ENCODE measurements around the gene ADAD2. TPM values are rescaled to one million over a fixed set of nuclear protein-coding genes. Genes with fewer than 3 reads are reported as not detected.

The ADAD2 gene
- total and polyA plus RNA-seq, 10 of the 15 experiments (the other 5 are each of a cell fraction or from before 2014, with no cell fraction given), result 0.44 to 0.68 (median 0.51) TPM; not detected in 7

DNA sequence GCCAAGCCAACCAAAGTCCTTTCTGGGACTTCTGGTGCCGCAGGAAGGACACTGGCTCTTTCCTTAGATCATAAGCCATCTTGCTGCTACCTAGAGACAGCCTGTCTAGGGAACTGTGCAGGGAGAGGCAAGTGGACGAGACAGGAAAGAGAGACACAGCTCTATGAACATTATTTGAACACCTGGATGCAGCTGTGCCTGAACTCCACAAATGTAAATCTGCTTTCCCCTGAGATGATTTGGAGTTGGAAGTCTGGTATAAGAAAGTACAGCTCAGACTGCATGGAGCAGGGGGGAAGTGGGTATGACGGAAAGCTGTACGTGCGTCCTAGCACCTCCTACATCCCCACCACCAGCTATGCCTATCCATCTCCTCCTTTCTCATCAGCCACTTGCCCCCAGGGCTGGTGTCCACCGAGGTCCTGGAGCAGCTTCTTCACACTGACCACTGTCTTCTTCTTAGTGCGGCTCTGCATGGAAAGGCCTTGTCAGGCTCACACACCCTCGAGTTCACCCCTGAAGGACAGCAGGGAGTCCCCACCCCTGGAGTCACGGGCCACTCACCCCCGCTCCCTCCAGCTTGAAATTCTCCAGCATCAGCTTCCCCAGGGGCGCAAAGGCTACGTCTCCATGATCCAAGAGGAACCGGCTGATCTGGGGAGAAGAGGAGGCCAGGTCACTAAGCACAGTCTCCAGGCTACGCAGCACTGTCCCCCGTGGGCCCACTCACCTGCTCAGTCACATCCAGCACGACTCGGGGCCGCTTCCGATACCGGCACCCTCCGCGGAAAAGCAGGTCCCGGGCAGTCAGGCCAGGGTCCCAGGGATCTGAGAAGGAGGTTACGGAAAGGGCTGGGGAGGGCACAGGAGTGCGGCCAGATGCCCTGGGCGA, 8.0 kb upstream of the ADAD2 start (continued):
- TF ChIP-seq ZBTB40 (IDR thresholded peaks at IDR 0.05; ENCODE audit: borderline replicate concordance) (no peak), STAT3 (IDR thresholded peaks at IDR 0.05; ENCODE audit: low read depth, low read length) (no peak), MAX (IDR thresholded peaks at IDR 0.05; ENCODE audit: low read depth, low read length) (no peak), SIN3A (IDR thresholded peaks at IDR 0.05; ENCODE audit: low read depth, low read length) (no peak), SMAD5 (IDR thresholded peaks at IDR 0.05; ENCODE audit: low read depth) (no peak), E4F1 (IDR thresholded peaks at IDR 0.05; ENCODE audit: borderline replicate concordance, partially characterized antibody) (no peak), HCFC1 (IDR thresholded peaks at IDR 0.05; ENCODE audit: low read length) (no peak), EGR1 (IDR thresholded peaks at IDR 0.05; ENCODE audit: borderline replicate concordance in 1 of 2, low read depth in 2 of 2, low read length in 2 of 2) (no peak)

Data from GM12878 (cell line).